Right renal cortex interstitium (tissue), 3 donors: Measurements from ENCODE around the gene PPP1R16B. TPM values are rescaled to one million over a fixed set of nuclear protein-coding genes. Genes with fewer than 3 reads are reported as not detected.

Experiments used
- DNase-seq, 3 donors: peaks; one replicate each; pipeline ENCODE4 v3.0.0-alpha.2; 2013; ENCODE audit warnings: low read depth in 3 of 3, low spot score in 2 of 3
- polyA plus RNA-seq, 3 donors: library from polyadenylated mRNA; unstranded; fragments of 120-200 nt; gene quantifications; one replicate each; pipeline ENCODE4 v1.2.1, GENCODE V29; 2013; ENCODE audit not compliant: insufficient read length in 3 of 3

Gene PPP1R16B
- polyA plus RNA-seq, 3 donors: 7.5 to 8.8 (median 8.3) TPM

DNA sequence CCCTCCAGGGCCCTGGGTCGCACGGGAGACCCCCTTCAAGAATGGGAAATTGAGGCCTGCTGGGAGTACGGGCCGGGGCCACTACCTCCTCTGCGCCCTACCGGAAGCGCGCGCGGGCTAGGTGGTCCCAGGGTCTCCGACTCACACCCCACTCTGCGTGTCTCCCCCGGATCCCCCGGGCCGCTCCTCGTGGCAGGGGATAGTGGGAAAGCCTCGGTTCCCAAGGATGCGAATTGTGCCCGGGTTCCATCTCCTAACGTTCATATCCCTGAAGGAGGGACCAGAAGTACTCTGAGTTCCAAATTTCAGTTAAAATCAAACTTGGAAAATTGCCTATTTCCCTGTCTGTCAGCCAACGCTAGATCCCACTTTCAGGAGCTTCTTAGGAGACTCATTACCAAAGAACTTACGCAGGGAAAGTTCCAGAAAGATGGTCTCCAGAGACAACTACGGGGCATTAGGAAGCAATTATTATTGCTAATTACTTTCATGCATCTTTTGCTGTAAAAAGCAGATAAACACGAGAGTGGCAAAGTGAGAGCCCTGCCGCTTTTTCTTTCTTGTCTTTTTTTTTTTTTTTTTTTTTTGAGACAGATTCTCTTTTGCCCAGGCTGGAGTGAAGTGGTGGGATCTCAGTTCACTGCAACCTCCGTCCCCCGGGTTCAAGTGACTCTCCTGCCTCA lies 121.6 kb downstream of the PPP1R16B start:
- DNase-seq: no peak

GRCh38 chr20:38927902-38928578 lies 122.5 kb downstream of the PPP1R16B start:
- DNase-seq: no peak

- no peak for DNase-seq
Measured at GRCh38 chr20:38930242-38930569, 124.7 kb downstream of the PPP1R16B start.

DNA sequence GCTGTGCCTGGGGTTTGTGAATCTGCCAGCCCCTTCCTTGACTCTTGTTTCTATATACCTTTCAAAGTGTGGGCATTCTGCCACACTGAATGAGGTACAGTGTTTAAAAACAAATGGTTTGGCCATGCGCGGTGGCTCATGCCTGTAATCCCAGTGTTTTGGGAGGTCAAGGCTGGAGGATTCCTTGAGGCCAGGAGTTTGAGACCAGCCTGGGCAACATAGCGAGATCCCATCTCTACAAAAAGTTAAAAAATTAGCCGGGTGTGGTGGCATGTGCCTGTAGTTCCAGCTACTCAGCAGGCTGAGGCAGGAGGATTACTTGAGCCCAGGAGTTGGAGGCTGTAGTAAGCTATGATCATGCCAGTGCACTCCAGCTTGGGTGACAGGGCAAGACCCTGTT lies 126.5 kb downstream of the PPP1R16B start:
- DNase-seq: no peak

- no peak for DNase-seq
Measured at GRCh38 chr20:38932457-38933120, 127.1 kb downstream of the PPP1R16B start.

- no peak for DNase-seq
Measured at GRCh38 chr20:38934530-38934929, 129.0 kb downstream of the PPP1R16B start.

DNA sequence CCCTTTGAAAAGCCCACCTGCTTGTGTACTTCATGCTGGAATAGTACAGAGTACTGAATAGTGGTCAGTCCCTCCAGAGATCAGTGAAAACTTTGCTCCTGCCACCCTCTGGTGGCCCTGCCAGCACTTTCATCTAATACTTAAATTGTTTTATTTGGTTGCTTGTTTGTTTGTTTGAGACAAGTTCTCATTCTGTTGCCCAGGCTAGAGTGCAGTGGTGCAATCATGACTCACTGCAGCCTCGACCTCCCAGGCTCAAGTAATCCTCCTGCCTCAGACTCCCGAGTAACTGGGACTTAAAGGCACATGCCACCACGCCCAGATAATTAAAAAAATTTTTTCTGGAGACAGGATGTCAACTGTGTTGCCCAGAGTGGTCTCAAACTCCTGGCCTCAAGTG lies 129.8 kb downstream of the PPP1R16B start:
- DNase-seq: no peak

GRCh38 chr20:38935967-38936407 lies 130.5 kb downstream of the PPP1R16B start:
- no peak for DNase-seq

GRCh38 chr20:38937000-38937399 lies 131.5 kb downstream of the PPP1R16B start:
- no peak for DNase-seq

- DNase-seq: no peak
Measured at GRCh38 chr20:38937978-38938473, 132.5 kb downstream of the PPP1R16B start.

DNA sequence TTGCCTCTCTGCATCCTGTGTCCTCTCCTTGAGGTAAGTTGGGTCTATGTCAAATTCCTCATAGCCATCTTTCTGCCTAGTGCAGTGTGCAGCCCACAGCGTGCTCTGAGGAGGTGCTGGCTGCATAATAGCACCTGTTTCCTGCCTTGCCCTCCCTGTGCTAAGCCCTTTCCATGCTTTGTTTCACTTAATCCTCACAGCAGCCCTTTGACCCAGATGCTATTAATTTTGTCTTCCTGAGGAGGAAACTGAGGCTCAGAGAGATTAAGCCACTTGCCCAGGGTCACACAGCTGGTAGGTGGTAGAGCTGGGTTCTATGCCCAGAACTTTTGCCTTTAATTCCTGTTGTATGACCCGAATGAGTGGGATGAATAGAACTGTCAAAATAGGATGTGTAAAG lies 134.2 kb downstream of the PPP1R16B start:
- no peak for DNase-seq

GRCh38 chr20:38940644-38941043 lies 135.1 kb downstream of the PPP1R16B start:
- DNase-seq: no peak

DNA sequence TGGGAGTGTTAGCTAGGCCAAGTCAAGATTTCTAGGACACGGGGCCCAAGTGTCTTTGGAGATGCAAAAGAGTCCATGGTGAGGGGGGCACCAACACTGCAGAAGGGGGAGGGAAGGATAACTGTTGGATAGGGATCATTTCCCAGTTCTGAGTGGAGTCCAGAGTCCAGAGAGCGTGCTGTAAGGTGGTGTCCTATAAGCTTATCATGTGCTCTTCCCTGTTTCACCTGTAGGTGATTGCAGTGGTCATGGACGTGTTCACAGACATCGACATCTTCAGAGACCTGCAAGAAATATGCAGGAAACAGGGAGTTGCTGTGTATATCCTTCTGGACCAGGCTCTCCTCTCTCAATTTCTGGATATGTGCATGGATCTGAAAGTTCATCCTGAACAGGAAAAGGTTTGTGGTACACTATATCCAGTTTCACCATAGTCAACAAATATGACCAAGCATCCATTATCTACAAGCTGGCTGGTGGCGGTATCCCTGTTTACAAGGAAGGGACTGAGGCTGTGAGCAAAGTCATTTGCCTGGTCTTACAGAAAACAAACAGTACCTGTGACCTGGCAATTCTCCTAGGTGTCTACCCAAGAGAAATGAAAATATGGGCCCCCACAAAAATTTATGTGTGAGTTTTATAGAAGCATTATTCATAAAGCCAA lies 136.4 kb downstream of the PPP1R16B start:
- DNase-seq: no peak

- no peak for DNase-seq
Measured at GRCh38 chr20:38945012-38945411, 139.5 kb downstream of the PPP1R16B start.

DNA sequence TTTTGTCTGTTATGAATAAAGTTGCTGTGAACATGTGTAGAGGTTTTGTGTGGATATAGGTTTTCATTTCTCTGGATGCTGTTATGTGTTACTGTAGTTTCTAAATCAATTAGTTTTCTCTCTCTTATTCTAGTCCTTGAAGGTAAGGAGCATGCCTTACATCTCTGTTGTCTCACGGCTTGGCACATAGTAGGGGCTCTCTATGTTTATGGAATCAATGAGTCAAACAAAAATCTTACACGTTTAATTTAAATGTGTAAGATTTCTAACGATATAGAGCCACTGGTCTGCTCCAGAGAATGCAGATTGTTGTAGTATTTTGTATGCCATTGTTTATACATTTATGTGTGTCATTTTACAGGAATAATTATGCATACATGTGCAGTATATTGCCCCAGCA lies 141.3 kb downstream of the PPP1R16B start:
- no peak for DNase-seq

DNA sequence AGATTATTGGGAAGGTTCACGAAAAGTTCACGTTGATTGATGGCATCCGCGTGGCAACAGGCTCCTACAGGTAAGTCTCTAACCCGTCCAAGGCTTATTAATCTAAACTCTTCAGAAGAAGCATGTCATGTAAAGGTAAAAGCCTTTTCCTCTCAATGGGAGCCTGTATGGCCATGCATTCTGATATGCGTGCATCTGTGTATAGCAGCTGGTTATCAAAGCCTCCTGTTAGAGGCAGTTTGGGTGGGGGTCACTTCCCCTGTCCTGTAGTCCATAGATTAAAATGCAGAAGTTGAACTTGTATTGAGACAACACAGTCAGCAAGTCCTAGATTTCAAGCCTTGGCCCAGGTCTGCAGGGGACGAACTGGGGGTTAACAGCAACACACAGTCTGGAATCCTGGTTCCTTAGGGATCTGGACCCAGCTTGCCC lies 142.4 kb downstream of the PPP1R16B start:
- DNase-seq: no peak

GRCh38 chr20:38950254-38950653 lies 144.8 kb downstream of the PPP1R16B start:
- no peak for DNase-seq

- no peak for DNase-seq
Measured at GRCh38 chr20:38951611-38952010, 146.1 kb downstream of the PPP1R16B start.

DNA sequence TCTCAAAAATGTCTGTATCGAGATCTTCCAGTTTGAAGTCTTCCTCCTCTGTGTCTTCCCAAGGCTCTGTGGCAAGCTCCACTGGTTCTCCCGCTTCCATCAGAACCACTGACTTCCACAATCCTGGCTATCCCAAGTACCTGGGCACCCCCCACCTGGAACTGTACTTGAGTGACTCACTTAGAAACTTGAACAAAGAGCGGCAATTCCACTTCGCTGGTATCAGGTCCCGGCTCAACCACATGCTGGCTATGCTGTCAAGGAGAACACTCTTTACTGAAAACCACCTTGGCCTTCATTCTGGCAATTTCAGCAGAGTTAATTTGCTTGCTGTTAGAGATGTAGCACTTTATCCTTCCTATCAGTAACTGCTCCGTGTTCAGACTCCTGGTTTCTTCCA lies 146.7 kb downstream of the PPP1R16B start:
- DNase-seq: no peak

GRCh38 chr20:38953630-38954340 lies 148.3 kb downstream of the PPP1R16B start:
- no peak for DNase-seq
